8988T (cell line): ENCODE results near the gene NFIA.

Source experiments
- DNase-seq: peaks from one replicate; pipeline ENCODE4 v3.0.0; 2011

The NFIA gene

DNA sequence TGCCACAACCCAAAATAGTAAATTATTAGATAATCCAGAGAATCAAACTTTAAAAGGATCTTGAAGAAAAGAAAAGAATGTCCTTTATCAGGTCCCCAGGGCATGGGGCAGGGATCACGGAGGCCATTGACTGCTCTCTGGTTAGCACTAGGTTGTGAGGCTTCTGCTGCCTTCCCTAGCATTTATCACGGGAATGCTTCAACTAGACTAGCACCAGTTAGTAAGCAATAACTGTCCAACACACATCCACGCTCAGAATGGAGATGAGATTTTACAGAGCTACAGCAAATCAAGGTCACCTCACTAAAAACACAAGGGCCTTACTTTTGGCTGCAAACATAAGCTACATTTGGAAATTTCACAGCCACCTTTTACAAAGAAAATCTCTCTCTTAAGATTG is 304.0 kb downstream of the NFIA start:
- no peak for DNase-seq

DNA sequence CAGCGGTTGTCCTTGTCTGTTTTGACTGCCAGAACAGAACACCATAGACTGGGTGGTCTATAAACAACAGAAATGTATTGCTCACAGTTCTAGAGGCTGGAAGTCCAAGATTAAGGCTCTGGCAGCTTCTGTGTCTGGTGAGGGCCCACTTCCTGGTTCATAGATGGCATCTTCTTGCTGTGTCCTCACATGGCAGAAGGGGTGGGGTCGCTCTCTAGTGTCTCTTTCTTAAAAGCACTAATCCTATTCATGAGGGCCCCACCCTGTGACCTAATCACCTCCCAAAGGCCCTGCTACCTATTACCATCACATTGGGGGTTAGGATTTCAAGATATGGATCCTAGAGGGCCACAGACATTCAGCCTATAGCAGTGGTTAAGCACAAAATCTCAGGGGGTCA is 304.4 kb downstream of the NFIA start:
- no peak for DNase-seq

DNA sequence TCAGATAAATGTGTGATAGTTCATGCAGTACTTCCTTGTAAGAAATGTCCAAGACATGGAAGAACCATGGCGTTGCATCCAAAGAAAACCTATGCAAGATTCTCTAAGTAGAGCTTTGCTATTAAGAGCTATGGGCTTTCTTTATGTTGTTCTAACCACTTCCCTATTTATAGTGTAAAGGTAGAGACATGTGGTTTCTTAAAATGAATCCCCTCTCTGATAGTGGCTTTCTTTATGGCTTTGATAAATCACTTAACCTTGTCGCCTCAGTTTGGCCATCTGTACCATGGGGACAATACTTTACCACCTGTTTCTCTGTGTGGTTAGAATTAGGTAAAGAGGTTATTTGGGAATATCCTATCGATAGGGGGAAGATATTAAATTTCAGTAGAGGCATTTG is 305.5 kb downstream of the NFIA start:
- DNase-seq, result no peak

DNA sequence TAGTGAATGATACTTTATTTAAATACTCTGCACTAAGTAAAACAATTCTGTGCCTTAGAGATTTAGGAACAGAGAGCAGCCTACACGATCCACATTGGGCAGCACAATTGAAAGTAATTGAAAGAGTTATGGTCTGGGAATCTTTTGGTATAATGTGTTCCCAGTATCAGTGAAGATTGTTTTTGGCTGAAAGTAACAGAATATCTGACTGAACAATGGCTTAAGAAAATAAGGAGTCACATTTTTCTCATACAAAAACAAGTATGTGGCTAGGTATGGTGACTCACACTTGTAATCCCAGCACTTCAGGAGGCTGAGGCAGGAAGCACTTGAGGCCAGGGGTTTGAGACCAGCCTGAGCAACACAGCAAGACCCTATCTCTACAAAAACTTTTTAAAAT is 306.2 kb downstream of the NFIA start:
- DNase-seq, result no peak

GRCh38 chr1:61389194-61389925 is 307.0 kb downstream of the NFIA start:
- DNase-seq, result no peak

GRCh38 chr1:61389926-61390845 is 307.8 kb downstream of the NFIA start:
- no peak for DNase-seq

- DNase-seq, result no peak
These were observed 309.4 kb downstream of the NFIA start for GRCh38 chr1:61391730-61392129.

GRCh38 chr1:61392409-61393242 is 310.3 kb downstream of the NFIA start:
- no peak for DNase-seq

DNA sequence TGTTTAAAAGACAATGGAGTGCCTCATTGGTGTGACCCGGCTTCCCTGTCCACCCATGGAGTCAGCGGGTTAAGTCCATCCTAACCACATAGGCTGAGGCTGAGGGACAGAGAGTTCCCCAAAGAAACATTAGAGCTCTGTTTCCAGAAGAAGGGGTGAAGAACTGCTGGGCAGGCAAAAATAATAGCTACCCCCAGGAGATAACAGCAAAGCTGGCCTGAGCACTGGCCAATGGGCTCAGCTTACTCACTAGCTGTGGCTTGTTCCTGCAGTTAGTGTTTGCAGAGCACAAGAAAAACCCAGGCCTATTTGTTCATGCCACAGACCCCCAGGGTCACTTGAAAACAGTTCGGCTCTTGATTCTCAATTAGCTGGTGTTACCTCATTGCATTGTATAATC is 311.2 kb downstream of the NFIA start:
- no peak for DNase-seq

DNA sequence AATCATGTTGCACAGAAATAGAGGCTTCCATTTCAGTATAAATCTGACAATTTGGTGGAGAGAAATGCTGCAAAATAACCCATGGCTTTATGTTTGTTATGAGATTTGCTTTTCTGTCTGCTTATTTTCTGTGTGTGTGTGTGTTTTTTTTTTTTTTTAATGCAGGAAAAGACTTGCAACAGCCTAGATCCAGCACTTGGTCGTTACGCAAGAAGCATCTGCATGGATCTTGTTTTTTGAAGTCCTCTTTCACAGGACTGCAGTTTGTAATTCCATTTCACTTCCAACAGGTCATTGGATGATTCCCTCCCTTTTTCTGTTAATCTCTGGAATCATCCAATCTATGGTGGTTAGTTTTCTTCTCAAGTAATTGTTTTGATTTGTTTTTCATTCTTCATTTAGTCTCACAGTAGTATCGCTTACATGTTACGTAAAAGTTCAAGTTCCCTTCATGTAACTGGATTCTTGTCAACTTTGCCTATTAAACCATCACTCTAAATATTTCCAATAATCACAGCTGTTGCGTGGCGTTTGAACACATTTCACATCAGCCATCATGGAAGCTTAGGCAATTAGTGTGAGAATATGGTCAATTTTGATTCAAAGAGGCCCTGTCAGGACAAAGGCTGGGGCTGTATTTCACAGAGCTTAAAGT is 312.9 kb downstream of the NFIA start:
- no peak for DNase-seq

- no peak for DNase-seq
These were observed 315.1 kb downstream of the NFIA start for GRCh38 chr1:61397495-61397894.

- DNase-seq, result no peak
These were observed 315.6 kb downstream of the NFIA start for GRCh38 chr1:61397935-61398334.

GRCh38 chr1:61399199-61399598 is 316.8 kb downstream of the NFIA start:
- no peak for DNase-seq

GRCh38 chr1:61400131-61400770 is 317.9 kb downstream of the NFIA start:
- no peak for DNase-seq

DNA sequence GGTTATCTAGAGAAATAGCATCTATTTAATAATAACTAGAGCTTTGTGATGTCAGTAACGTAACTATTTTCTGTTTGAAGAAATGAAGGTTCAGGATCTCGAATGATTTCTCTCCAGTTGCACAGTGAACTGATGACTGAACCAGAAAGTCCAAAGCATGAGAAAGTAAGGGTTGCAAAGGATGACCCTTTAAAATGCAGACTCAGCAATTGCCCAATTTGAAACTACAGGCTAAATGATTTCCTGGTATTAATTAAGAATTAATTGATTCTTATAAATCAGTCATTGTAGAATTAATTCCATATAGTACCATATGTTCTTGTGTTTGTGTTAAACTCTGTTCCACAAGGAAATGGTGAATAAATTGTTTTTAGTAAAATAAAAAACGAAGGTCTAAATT is 318.6 kb downstream of the NFIA start:
- no peak for DNase-seq

DNA sequence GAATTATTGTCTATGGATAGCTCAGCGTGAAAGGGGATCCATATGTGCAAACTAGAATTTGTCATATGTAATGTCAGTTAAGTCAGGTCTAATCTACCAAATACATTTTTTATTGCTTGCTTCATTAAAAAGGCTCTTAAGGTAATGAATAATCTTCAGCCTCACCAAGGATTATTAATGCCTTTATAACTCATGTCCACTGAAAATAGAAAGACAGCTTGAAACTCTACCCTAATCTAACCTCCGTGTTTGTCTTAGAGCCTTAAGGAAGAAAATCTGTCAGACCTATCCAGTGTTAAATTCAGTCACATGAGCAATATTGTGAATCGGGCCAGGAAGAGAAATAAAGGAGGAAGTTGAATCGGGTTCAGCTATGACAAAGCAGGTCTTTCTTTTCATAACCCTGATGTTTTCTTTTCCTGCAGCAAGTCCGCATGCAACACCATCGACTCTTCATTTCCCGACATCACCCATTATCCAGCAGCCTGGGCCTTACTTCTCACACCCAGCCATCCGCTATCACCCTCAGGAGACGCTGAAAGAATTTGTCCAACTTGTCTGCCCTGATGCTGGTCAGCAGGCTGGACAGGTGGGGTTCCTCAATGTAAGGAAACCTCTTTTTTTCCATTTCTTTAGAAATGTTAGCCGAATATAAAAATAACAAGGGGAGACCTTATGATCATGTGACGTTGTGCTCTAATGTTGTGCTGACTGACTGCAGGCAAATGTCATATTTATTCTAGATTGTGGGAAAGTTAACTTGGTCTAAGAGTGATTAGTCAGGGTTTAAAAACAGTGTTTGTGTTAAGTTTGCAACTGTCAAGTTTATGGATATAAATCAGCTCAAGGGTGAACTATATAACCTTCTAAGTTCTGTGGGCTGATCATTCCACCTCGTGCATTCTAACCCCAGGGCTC is 321.6 kb downstream of the NFIA start:
- DNase-seq, result no peak

GRCh38 chr1:61404597-61405376 is 322.4 kb downstream of the NFIA start:
- DNase-seq, result no peak

- DNase-seq, result no peak
These were observed 324.1 kb downstream of the NFIA start for GRCh38 chr1:61406467-61406866.

- no peak for DNase-seq
These were observed 330.2 kb downstream of the NFIA start for GRCh38 chr1:61412601-61413000.

GRCh38 chr1:61419196-61419595 is 336.8 kb downstream of the NFIA start:
- no peak for DNase-seq
